GM21526 (cell line): ENCODE measurements around the gene SAYSD1.

Experiments used
- ATAC-seq: cut with Tn5 transposase; IDR thresholded peaks from one replicate; pipeline ENCODE4 v1.9.1; 2021; ENCODE audit warnings: moderate library complexity; ENCODE audit not compliant: unreplicated experiment, low FRiP score

Gene SAYSD1

GRCh38 chr6:39059496-39060310, 55.3 kb downstream of the SAYSD1 start:
- ATAC-seq = no peak

DNA sequence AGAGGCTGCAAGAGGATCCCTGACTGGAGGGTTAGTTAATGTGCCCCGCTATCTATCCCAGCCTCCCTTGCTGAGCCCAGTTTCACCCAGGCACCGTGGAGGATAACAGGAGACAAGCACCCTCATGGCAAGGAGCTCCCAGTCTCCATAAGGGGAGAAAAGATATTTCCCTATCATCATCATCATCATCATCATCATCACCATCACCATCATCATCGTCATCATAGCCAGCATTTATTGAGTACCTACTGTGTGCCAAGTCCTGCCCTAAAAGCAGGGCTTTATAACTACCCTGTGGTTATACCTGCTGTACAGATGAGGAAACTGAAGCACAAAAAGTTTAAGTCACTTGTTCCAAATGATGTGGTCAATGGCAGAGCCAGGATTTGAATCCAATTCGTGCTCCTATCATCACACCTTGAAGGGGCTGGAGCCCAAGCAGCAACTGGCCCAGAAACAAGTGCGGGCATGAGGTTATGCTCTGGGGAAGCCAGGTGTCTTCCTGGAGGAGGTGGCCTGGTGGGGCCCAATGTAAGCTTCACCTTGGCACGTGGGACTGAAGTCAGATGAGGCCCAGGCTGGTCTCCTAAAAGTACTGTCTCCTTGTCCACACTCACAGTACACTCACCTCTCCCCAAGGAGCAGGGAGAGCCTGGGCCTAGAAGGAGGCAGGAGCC, 56.4 kb downstream of the SAYSD1 start:
- no peak for ATAC-seq

DNA sequence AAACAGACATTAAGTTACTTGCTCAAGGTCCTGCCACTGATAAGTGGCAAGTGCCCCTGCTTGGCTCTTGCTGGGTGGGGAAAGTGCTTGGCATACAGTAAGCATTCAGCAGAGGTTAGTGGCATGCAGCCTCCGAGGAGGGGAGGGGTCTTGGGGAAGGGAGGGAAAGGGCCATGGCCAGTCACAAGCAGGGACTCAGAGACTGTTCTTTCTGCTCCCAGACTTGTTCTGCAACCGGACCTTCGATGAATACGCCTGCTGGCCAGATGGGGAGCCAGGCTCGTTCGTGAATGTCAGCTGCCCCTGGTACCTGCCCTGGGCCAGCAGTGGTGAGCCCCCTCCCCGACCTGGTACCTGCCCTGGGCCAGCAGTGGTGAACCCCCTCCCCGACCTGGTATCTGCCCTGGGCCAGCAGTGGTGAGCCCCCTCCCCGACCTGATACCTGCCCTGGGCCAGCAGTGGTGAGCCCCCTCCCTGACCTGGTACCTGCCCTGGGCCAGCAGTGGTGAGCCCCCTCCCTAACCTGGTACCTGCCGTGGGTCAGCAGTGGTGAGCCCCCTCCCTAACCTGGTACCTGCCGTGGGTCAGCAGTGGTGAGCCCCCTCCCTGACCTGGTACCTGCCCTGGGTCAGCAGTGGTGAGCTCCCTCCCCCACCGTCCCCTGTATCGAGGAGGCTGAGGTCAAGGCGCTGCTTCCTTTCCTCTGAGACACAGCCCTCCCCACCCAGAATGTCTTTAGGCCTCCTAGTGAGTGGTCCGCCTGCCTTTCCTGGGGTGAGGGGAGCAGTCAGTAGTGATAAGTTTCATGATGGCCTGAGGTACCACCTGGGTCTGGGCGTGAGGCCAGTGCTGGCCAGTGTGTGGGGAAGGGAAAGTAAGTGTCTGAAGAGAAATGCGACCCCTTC, 57.5 kb downstream of the SAYSD1 start:
- ATAC-seq = no peak

GRCh38 chr6:39056681-39057080, 58.3 kb downstream of the SAYSD1 start:
- ATAC-seq = no peak

DNA sequence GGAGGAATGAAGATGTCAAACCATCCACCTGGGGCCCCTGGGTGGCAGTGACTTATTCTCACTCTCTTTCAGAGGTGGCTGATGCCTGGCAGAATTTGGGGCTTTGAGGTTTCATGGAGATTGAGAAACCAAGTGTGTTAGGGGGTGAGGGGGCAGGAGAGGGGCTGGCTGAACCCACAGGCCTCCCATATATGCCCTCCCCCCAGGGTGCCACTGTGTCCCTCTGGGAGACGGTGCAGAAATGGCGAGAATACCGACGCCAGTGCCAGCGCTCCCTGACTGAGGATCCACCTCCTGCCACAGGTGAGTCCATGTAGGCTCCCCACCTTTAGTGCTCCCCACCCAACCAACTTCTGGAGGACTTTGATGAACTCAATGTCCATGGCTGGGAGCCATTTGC, 58.8 kb downstream of the SAYSD1 start:
- no peak for ATAC-seq

DNA sequence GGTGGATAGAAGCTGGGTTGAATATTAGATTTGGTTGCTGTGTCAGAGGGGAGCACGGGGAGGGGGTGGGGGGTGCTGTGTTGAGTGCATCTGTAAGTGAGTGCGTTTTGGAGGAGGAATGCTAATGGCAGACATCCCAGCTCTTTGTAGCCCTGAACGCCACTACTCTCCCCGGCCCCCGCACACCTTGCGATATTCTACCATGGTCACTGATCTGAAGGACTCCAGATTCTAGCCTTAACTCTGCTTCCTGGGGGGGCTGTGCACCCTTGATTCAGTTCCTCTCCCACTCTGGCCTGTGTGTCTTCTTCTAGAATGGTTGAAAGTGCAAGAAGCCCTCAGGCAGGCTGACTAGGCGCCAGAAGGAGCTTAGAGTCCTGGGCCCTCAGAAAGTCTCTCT, 59.3 kb downstream of the SAYSD1 start:
- ATAC-seq = no peak

- no peak for ATAC-seq
These were observed 60.3 kb downstream of the SAYSD1 start for GRCh38 chr6:39054577-39055142.
